ENCODE results near the gene MS4A6E.

Gene MS4A6E

GRCh38 chr11:60376601-60377000 lies 49.5 kb downstream of the MS4A6E start:
- DNase-seq (ENCODE audit: low spot score) = no peak

GRCh38 chr11:60377401-60378136 lies 50.5 kb downstream of the MS4A6E start:
- no peak for DNase-seq (ENCODE audit: low spot score)

GRCh38 chr11:60378354-60378753 lies 51.3 kb downstream of the MS4A6E start, which contains the start of gene MS4A7:
TSS of gene MS4A7 (plus strand) at chr11:60378532. CDS start at chr11:60383142, 4,610 bp downstream.
- no peak for DNase-seq (ENCODE audit: low spot score)

DNA sequence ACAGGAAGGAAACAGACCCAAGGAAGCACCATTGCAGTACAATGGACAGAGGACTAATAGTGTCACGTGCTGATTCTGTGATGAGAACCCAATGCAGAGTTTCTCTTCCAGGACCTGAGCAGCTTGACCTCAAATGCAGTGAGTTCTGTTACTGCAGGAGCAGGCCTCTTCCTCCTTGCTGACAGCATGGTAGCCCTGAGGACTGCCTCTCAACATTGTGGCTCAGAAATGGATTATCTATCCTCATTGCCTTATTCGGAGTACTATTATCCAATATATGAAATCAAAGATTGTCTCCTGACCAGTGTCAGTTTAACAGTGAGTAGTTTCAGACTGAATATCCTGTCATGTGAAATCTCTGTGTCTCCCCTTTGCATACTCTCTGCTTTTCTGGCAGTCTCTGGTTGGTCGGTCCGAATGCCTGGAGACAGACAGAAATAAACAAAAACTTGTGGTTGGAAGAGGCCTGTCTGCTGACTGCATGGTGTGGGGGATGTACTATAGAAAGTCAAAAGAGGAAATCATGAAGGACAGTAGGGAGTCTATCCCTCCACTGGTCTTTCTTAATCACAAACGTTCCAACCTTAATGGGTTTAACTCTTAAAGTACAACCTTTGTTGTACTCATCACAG lies 62.3 kb downstream of the MS4A6E start:
- DNase-seq (ENCODE audit: low spot score) = no peak

DNA sequence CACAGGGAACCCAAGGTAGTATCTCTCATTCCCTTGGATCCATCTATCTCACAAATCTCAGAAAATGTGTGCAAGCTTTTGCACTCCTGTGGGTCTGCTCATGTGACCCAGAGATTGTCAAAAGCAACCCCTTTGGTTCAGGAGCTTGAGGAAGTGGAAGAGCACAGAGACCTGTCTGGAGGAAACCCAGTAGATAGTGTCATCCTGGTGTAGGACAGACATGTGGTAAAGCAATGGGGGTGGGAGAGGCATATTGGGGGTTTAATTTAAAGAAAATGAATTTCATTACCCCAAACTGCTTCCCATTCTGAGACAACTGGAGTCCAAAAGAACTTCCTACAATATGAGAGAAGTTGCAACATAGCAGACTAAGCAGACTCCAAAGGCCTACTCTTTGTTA lies 63.4 kb downstream of the MS4A6E start:
- no peak for DNase-seq (ENCODE audit: low spot score)
